Erythroblast (primary cell): ENCODE results near the gene LYST.

ENCODE experiments used
- GATA1 ChIP-seq: IDR thresholded peaks from 2 replicates; pipeline ENCODE4 v1.6.1; 2011; ENCODE audit warnings: low read depth, mild to moderate bottlenecking, control low read depth, low read length, moderate library complexity
- POLR2A ChIP-seq: IDR thresholded peaks from 2 replicates; pipeline ENCODE4 v1.6.1; 2011; ENCODE audit warnings: mild to moderate bottlenecking, low read length

DNA sequence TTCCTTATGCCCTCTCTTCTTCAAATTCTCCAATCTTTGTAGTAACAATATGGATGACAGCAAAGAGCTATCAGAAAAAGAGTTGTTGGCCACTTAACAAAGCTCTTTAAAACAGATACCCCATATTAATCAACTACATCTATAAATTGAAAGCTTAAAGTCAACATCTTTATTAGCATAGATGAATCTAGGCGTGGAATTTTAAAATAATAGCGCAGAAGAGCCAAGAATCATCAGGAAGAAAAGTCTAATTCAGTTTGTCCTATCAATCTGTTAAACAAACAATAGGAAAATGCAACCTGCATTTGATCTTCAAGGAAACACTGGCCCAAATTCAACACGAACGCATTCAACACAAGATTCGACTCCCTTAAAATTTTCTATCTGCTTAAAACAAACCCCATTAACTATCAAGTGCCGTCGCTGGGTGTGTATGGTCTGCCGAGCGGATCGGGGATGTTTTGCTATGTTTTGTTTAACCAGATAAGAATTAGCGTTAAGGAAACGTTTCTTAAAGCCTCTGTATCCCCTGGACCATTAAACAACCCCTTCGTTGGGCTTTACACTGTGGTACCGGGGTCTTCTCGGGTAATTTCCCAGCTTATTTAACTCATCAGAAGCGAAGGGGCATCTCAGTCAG, 1.0 kb downstream of the LYST start:
- no peak for TF ChIP-seq POLR2A
- TF ChIP-seq GATA1, result no peak
